ENCODE measurements around the gene AK9.

GRCh38 chr6:109561844-109562243, 129.2 kb downstream of the AK9 start:
- no peak for TF ChIP-seq ESRRA (IDR thresholded peaks at IDR 0.05; ENCODE audit: low read length)
- TF ChIP-seq ASH2L (IDR thresholded peaks at IDR 0.05; ENCODE audit: borderline replicate concordance, low read depth) = no peak
- no peak for TF ChIP-seq POLR2A (IDR thresholded peaks at IDR 0.05; ENCODE audit: low read depth, low read length)
- no peak for TF ChIP-seq CTCF (IDR thresholded peaks at IDR 0.05 in 2 of 3, conservative IDR thresholded peaks at IDR 0.05 in 1 of 3; ENCODE audit: control insufficient read depth in 2 of 3, extremely low read depth in 1 of 3, insufficient read depth in 1 of 3, low read depth in 3 of 3, low read length in 3 of 3)
- no peak for TF ChIP-seq JUND (IDR thresholded peaks at IDR 0.05; ENCODE audit: low read depth, low read length)
- TF ChIP-seq BACH1 (IDR thresholded peaks at IDR 0.05; ENCODE audit: borderline replicate concordance) = no peak
- TF ChIP-seq RAD51 (IDR thresholded peaks at IDR 0.05) = no peak
- TF ChIP-seq ZBTB33 (IDR thresholded peaks at IDR 0.05) = no peak
- no peak for TF ChIP-seq EZH2 (IDR thresholded peaks at IDR 0.05; ENCODE audit: borderline replicate concordance, control insufficient read depth, low read depth, low read length)
- no peak for TF ChIP-seq NR2C2 (IDR thresholded peaks at IDR 0.05; ENCODE audit: borderline replicate concordance, control insufficient read depth, insufficient read length, low read depth)
- TF ChIP-seq DPF2 (IDR thresholded peaks at IDR 0.05) = no peak

Measured in GM12878 (cell line).